ENCODE measurements around the gene NPBWR2.
"Not testable (repeated sequence)": the region's sequence is repeated elsewhere in the genome, so short reads cannot be mapped to it uniquely, and the experiment has no call there.

NPBWR2 gene

GRCh38 chr20:64144144-64144912, 37.0 kb upstream of the NPBWR2 start:
- in situ Hi-C loops (cut with MboI; ENCODE audit: low sequenced_read_pairs) = no loop called here

DNA sequence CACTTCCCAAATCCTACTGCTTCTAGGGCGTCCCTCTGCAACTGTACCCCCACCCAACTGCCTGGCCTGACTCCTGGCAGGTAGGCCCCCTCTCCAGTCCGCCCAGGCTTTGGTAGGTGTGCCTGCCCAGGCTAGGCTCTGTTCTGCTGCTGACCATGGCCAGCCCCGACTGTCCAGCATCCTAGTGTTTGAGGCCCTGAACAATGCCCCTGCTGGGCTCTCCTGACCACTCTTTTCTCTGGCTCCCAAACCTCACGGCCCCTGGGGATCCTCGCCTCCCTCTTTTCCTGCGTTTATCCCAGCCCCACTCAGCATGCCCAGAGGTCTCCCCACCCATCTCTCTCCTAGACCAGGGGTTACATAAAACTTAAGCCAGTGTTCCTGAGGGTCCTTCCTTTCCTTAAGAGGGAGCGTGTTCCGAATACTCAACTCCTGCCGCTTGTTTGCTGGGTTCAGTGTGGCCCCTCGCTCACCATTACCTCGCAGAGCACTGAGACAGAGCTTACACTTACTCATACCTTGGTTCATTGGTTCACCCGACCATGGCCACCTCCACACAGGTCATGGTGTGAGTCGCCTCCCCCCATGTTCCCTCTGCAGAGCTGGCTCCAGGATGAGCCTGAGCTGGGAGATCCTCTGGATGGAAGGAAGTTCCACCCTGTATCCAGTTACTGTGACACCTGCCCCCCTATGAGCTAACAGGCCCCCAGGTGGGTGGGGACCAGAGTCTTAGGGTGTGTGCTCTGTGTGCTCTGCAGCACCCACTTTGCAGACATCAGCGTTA, 35.8 kb upstream of the NPBWR2 start:
- in situ Hi-C loops (cut with MboI; ENCODE audit: low sequenced_read_pairs) = no loop called here

GRCh38 chr20:64142590-64142989, 35.2 kb upstream of the NPBWR2 start:
- in situ Hi-C loops (cut with MboI; ENCODE audit: low sequenced_read_pairs) = no loop called here

DNA sequence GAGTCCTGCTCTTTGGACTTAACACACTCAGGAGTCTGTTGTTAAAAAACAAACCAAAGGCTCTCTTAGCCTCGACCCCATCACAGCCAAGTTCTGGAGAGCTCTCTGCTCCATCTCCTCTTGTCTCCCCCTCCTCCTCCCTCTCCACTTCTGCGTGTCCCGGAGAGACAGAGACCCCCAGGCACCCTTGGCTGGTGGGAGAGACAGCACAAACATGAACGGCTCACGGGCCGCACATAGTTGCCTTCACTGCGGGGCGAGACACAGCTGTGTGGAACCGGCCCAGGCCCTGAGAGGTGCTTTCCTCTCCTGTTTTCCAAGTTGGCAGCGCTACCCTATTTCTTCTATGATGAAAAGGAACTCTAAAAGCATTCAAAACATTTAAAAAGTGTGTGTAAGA, 33.6 kb upstream of the NPBWR2 start:
- in situ Hi-C loops (cut with MboI; ENCODE audit: low sequenced_read_pairs) = no loop called here

GRCh38 chr20:64140061-64140931, 32.9 kb upstream of the NPBWR2 start:
- in situ Hi-C loops (cut with MboI; ENCODE audit: low sequenced_read_pairs) = no loop called here

GRCh38 chr20:64139199-64140060, 32.1 kb upstream of the NPBWR2 start:
- in situ Hi-C loops (cut with MboI; ENCODE audit: low sequenced_read_pairs) = no loop called here

DNA sequence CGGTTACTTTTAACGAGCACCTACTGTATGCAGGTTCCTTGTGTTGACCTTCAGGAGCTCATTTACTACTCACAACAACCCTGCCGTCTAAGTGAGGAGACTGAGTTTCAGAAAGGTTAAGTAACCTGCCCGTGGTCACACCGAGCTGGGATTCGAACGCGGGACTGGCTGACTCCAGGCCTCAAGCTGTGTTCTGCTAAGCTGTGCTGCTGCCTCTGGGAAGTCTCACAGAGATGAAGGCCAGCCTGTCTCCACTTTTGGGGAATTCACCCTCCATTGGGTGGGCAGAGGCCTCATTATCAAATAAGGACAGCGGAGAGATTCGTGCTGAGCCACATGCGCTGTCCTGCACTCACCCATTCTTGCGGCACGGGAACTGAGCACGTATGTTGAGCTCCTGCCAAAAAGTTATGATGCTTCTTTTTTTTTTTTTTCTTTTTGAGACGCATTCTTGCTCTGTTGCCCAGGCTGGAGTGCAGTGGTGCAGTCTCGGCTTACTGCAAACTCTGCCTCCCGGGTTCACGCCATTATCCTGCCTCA, 31.0 kb upstream of the NPBWR2 start:
- in situ Hi-C loops (cut with MboI; ENCODE audit: low sequenced_read_pairs) = no loop called here

DNA sequence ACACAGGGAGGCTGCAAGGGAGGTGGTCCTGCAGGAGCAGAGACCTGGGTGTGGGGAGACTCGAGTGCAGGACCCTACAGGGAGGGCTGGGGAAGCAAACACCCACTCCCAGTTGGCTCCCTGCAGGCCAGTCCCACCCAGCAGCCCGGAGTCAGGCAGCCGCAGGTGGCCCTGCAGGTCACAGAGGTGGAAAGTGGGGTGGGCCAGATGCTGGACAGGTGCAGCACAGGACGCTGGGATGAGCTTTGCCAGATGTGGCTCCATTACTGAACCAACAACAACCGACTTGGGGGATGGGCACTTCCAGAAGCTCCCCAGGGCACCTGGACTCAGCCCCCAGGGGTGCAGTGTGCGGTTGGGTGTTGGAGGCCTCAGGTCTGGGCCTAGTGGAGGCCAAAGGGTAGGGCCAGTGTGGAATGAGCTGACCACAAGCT, 30.2 kb upstream of the NPBWR2 start:
- in situ Hi-C loops (cut with MboI; ENCODE audit: low sequenced_read_pairs) = no loop called here

- in situ Hi-C loops (cut with MboI; ENCODE audit: low sequenced_read_pairs) = no loop called here
Observed at GRCh38 chr20:64136004-64136710, 28.8 kb upstream of the NPBWR2 start.

- in situ Hi-C loops (cut with MboI; ENCODE audit: low sequenced_read_pairs) = not testable (repeated sequence)
Observed at GRCh38 chr20:64134744-64135143, 27.4 kb upstream of the NPBWR2 start.

DNA sequence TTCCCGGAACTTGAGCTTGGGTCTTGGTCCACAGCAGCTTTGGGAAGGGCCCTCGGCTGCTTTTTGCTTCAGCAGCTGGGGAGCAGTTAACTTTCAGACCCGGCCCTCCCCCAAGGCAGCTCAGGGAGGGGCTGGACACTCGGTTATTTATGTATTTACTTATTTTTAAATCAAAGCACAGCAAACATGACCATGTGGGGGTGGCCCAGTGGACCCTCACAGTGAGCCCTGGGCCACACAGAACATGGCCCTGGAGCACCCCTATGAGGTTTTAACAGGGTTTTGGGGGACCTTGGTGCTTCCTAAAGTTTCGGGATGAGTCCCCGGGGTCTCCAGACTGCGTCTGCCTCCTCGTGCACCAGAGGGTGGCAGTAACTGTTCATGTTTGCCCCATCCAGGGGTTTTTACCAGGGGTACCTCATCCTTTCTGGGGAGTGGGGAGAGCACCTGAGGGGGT, 26.6 kb upstream of the NPBWR2 start:
- in situ Hi-C loops (cut with MboI; ENCODE audit: low sequenced_read_pairs) = no loop called here

DNA sequence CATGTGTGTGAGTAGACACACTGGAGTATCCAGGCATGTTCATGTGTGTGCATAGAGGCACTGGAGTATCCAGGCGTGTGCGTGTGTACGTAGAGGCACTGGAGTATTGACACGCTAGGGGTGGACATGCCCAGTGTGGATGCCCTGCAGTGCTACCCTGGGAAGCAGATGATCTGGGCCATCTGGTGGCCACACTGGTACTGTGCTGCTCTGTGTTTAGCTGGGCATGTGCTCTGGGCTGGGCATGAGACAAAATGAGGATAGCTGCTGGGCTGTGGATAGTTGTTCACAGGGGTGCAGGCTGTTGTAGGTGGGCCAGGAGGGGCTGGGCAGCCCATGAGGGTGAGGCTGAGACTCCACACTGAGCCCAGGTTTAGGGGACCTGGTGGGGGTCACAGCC, 24.0 kb upstream of the NPBWR2 start:
- in situ Hi-C loops (cut with MboI; ENCODE audit: low sequenced_read_pairs) = no loop called here

DNA sequence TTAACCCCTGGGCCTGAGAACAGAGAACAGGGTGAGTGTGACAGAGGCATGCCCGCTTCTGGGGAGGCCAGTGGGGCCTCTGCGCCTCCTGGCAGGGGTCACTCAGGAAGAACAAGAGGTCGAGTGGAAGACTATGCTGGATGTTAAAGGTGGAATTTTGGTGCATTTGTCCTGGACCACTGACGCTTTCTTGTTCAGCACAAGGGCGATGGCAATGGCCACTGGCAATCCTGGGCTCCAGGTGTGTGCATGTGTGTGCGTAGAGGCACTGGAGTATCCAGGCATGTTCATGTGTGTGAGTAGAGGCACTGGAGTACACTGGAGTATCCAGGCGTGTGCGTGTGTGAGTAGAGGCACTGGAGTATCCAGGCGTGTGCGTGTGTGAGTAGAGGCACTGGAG, 23.5 kb upstream of the NPBWR2 start:
- in situ Hi-C loops (cut with MboI; ENCODE audit: low sequenced_read_pairs) = no loop called here

- in situ Hi-C loops (cut with MboI; ENCODE audit: low sequenced_read_pairs) = no loop called here
Observed at GRCh38 chr20:64130271-64130670, 22.9 kb upstream of the NPBWR2 start.

GRCh38 chr20:64129146-64129782, 21.9 kb upstream of the NPBWR2 start:
- in situ Hi-C loops (cut with MboI; ENCODE audit: low sequenced_read_pairs) = no loop called here

- in situ Hi-C loops (cut with MboI; ENCODE audit: low sequenced_read_pairs) = not testable (repeated sequence)
Observed at GRCh38 chr20:64123517-64123916, 16.2 kb upstream of the NPBWR2 start.

- in situ Hi-C loops (cut with MboI; ENCODE audit: low sequenced_read_pairs) = not testable (repeated sequence)
Observed at GRCh38 chr20:64122927-64123326, 15.6 kb upstream of the NPBWR2 start.

DNA sequence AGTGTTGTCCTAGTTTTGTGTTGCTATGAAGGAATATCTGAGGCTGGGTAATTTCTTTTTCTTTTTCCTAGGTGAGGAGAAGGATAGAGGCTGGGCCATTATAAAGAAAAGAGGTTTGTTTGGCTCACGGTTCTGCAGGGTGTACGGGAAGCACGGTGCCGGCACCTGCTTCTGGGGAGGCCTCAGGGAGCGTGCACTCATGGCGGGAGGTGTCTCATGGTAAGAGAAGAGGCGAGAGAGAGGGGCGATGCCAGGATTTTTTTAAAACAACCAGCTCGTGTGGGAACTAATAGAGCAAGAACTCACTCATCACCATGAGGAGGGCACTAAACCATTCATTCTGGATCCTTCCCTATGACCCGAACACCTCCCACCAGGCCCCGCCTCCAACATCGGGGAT, 14.2 kb upstream of the NPBWR2 start:
- in situ Hi-C loops (cut with MboI; ENCODE audit: low sequenced_read_pairs) = no loop called here

Measured in hTERT RPE-1 (cell line).